OCI-LY3 (cell line): Measurements from ENCODE around the gene TSC22D3.
"Not testable (repeated sequence)": the region's sequence is repeated elsewhere in the genome, so short reads cannot be mapped to it uniquely, and the experiment has no call there.

Source experiments
- H2AFZ ChIP-seq: fragments of 200-600, 300-600 bp; shearing (Covaris generic); 2 replicates; pipeline ENCODE4 v1.6.0; 2014; ENCODE audit warnings: antibody characterized with exemption, low read depth, low read length
- H3K27ac ChIP-seq: fragments of 200-600, 300-600 bp; sonication (generic); 2 replicates; pipeline ENCODE4 v1.5.1; 2014; ENCODE audit warnings: mild to moderate bottlenecking, low read length, moderate library complexity, mixed read lengths
- H3K27me3 ChIP-seq: fragments of 200-600, 300-600 bp; sonication (generic); 2 replicates; pipeline ENCODE4 v1.6.1; 2014; ENCODE audit warnings: low read depth, low read length, mixed read lengths
- H3K36me3 ChIP-seq: fragments of 200-600, 300-600 bp; sonication (generic); replicated peaks from 2 replicates; pipeline ENCODE3; 2014; ENCODE audit warnings: low read depth, low read length, mixed read lengths
- H3K4me1 ChIP-seq: fragments of 300-600, 200-600 bp; sonication (generic); 2 replicates; pipeline ENCODE4 v1.6.1; 2014; ENCODE audit warnings: low read length, mixed read lengths
- H3K4me2 ChIP-seq: fragments of 200-600, 300-600 bp; sonication (generic); 2 replicates; pipeline ENCODE4 v1.6.1; 2014; ENCODE audit warnings: low read length, mixed read lengths
- H3K4me3 ChIP-seq: fragments of 300-600, 200-600 bp; sonication (generic); 2 replicates; pipeline ENCODE4 v1.5.1; 2014; ENCODE audit warnings: antibody characterized with exemption, mild to moderate bottlenecking, low read length, moderate library complexity
- H3K79me2 ChIP-seq: fragments of 300-600, 200-600 bp; shearing (Covaris generic); 2 replicates; pipeline ENCODE4 v1.6.1; 2014; ENCODE audit warnings: mild to moderate bottlenecking, low read length, mixed read lengths
- H3K9ac ChIP-seq: fragments of 300-600, 200-600 bp; shearing (Covaris generic); 2 replicates; pipeline ENCODE4 v1.6.0; 2014; ENCODE audit warnings: mild to moderate bottlenecking, low read length, moderate library complexity
- H3K9me3 ChIP-seq: fragments of 200-600, 300-600 bp; shearing (Covaris generic); 2 replicates; pipeline ENCODE4 v1.6.1; 2014; ENCODE audit warnings: low read length, mixed read lengths; ENCODE audit not compliant: insufficient read depth
- H4K20me1 ChIP-seq: fragments of 200-600, 300-600 bp; sonication (generic); 2 replicates; pipeline ENCODE4 v1.6.1; 2016; ENCODE audit warnings: low read length, mixed read lengths; ENCODE audit not compliant: insufficient read depth
- CTCF ChIP-seq: fragments of 200-600, 300-600 bp; sonication (generic); IDR thresholded peaks from 2 replicates; pipeline ENCODE4 v1.5.1; 2014; ENCODE audit warnings: antibody characterized with exemption, low read length, low read depth
- EZH2phosphoT487 ChIP-seq: fragments of 200-600 bp; shearing (Covaris generic); IDR thresholded peaks from 2 replicates; pipeline ENCODE4 v1.6.1; 2018; ENCODE audit warnings: antibody characterized with exemption, mixed run types, low read depth

Gene TSC22D3

GRCh38 chrX:107775734-107776511, at the start of gene TSC22D3:
TSS of gene TSC22D3 (minus strand) at chrX:107775787. CDS start at chrX:107775419, 368 bp downstream.
- H3K27ac ChIP-seq: no peak within 1 kb of the TSS
- H3K27me3 ChIP-seq: no peaks in the 10 kb centered on the region
- H3K4me1 ChIP-seq: peaks cover 4% of the 10 kb centered on the region
- peak within 1 kb of the TSS; percentile 95 for H3K4me2 ChIP-seq
- no peaks in the 10 kb centered on the region for H3K79me2 ChIP-seq
- no peaks in the 10 kb centered on the region for H3K9me3 ChIP-seq
- peak within 1 kb of the TSS; percentile 77 for H3K4me3 ChIP-seq
- H2AFZ ChIP-seq: peak within 1 kb of the TSS; percentile 96
- H3K36me3 ChIP-seq: no peaks in the 10 kb centered on the region
- TF ChIP-seq CTCF (no peak), EZH2phosphoT487 (no peak)
- H4K20me1 ChIP-seq: no peaks in the 10 kb centered on the region
- H3K9ac ChIP-seq: peak within 1 kb of the TSS; percentile 17; the same call in 1 of the 2 replicates

GRCh38 chrX:107823456-107823855, 47.9 kb upstream of the TSC22D3 start:
- Histone ChIP-seq H3K4me1 (no peaks in the 10 kb centered on the region), H3K4me3 (no peak overlapping the region), H2AFZ (no peak overlapping the region), H3K9me3 (no peaks in the 10 kb centered on the region), H3K79me2 (no peaks in the 10 kb centered on the region), H3K9ac (no peak overlapping the region), H4K20me1 (no peaks in the 10 kb centered on the region), H3K27me3 (no peaks in the 10 kb centered on the region), H3K4me2 (no peak overlapping the region), H3K27ac (no peak overlapping the region), H3K36me3 (no peaks in the 10 kb centered on the region)
- TF ChIP-seq CTCF: no peak
- TF ChIP-seq EZH2phosphoT487: no peak

GRCh38 chrX:107823042-107823441, 47.5 kb upstream of the TSC22D3 start:
- Histone ChIP-seq H3K4me3 (no peak overlapping the region), H2AFZ (no peak overlapping the region)
- TF ChIP-seq CTCF (no peak), EZH2phosphoT487 (no peak)

GRCh38 chrX:107818900-107819521, 43.4 kb upstream of the TSC22D3 start:
- Histone ChIP-seq H3K79me2 (no peaks in the 10 kb centered on the region), H3K9me3 (no peaks in the 10 kb centered on the region), H3K36me3 (no peaks in the 10 kb centered on the region), H3K4me3 (no peak overlapping the region), H3K4me1 (no peaks in the 10 kb centered on the region), H3K4me2 (no peak overlapping the region), H3K27me3 (no peaks in the 10 kb centered on the region), H4K20me1 (no peaks in the 10 kb centered on the region), H3K27ac (no peak overlapping the region), H3K9ac (no peak overlapping the region), H2AFZ (no peak overlapping the region)
- TF ChIP-seq EZH2phosphoT487 (no peak), CTCF (no peak)

More at GRCh38 chrX:107823042-107823441, 47.5 kb upstream of the TSC22D3 start:
- H3K36me3 ChIP-seq: no peaks in the 10 kb centered on the region
- H3K4me1 ChIP-seq: no peaks in the 10 kb centered on the region
- no peaks in the 10 kb centered on the region for H3K79me2 ChIP-seq
- no peaks in the 10 kb centered on the region for H4K20me1 ChIP-seq
- H3K9ac ChIP-seq: no peak overlapping the region
- H3K27me3 ChIP-seq: no peaks in the 10 kb centered on the region
- H3K4me2 ChIP-seq: no peak overlapping the region
- no peak overlapping the region for H3K27ac ChIP-seq
- no peaks in the 10 kb centered on the region for H3K9me3 ChIP-seq

- H3K79me2 ChIP-seq, H3K4me1 ChIP-seq, H3K27me3 ChIP-seq, H2AFZ ChIP-seq, H3K4me2 ChIP-seq, H4K20me1 ChIP-seq, H3K36me3 ChIP-seq, H3K9ac ChIP-seq, H3K9me3 ChIP-seq, H3K4me3 ChIP-seq, H3K27ac ChIP-seq: not testable (repeated sequence)
Observed at GRCh38 chrX:107810053-107810452, 34.5 kb upstream of the TSC22D3 start.
